ENCODE results near the gene ARSB. TPM values are rescaled to one million over a fixed set of nuclear protein-coding genes. Genes with fewer than 3 reads are reported as not detected.
A peak's percentile ranks its signal among the peaks of the same experiment; 100 is the strongest.

Gene ARSB
- total and polyA plus RNA-seq, 9 of the 15 experiments (the other 6 are each of a cell fraction or from before 2014, with no cell fraction given), result 0.52 to 4.6 (median 2.4) TPM

- H3K79me2 ChIP-seq (ENCODE audit: control insufficient read depth, insufficient read depth, low read length), result no peaks in the 10 kb centered on the region
- no peaks in the 10 kb centered on the region for H3K4me1 ChIP-seq (replicated peaks in 1 of 2; ENCODE audit: control insufficient read depth in 2 of 2, insufficient read depth in 2 of 2, low read length in 2 of 2)
- ATAC-seq (no peak), DNase-seq (ENCODE audit: extremely low read depth in 1 of 4, low spot score in 3 of 4) (no peak), FAIRE-seq (no peak)
- no TSS peak for BruUV-seq (replicated peaks)
- 5% methylated on average over 3 of the region's 3 CpGs for WGBS (ENCODE audit: insufficient coverage, low coverage, missing lambda C conversion rate)
- intact Hi-C loops (cut with micrococcal nuclease) (no loop called here), in situ Hi-C loops (cut with MboI) (no loop called here)
- H3K27me3 ChIP-seq (ENCODE audit: control insufficient read depth in 2 of 2, insufficient read depth in 2 of 2, low read length in 2 of 2), result no peaks in the 10 kb centered on the region
- H3K9me1 ChIP-seq (ENCODE audit: control insufficient read depth, insufficient read depth, low read length), result no peaks in the 10 kb centered on the region
- H3K36me3 ChIP-seq (ENCODE audit: control insufficient read depth, insufficient read depth, low read length), result no peaks in the 10 kb centered on the region
- no peak overlapping the region for H3K4me2 ChIP-seq (ENCODE audit: insufficient read depth, low read length)
- H3K9me3 ChIP-seq (replicated peaks; ENCODE audit: control insufficient read depth, insufficient read depth, low read depth, low read length), result no peaks in the 10 kb centered on the region
- CTCF ChIA-PET (ENCODE audit: low intra/inter-chr PET ratio), result no interaction called here
- no peak for TF ChIP-seq SUPT5H (IDR thresholded peaks at IDR 0.05)
- no peak for TF ChIP-seq NFYB (IDR thresholded peaks at IDR 0.05; ENCODE audit: extremely low read depth, insufficient read length)
- TF ChIP-seq MCM2 (IDR thresholded peaks at IDR 0.05; ENCODE audit: low read depth), result no peak
- TF ChIP-seq EP400 (IDR thresholded peaks at IDR 0.05), result no peak
- no peak overlapping the region for H3K27ac ChIP-seq (ENCODE audit: extremely low read depth, low read depth, low read length)
- H2AFZ ChIP-seq (ENCODE audit: low read depth, low read length), result no peak overlapping the region
- H3K4me3 ChIP-seq, result no peak overlapping the region
- POLR2A ChIA-PET, result interaction anchor here (0.7 kb wide), 1 partner anchor 31 kb away, joined by 4 read pairs; no protein-coding TSS in a partner anchor
- no peak overlapping the region for H3K9ac ChIP-seq (ENCODE audit: insufficient read depth in 1 of 2, low read depth in 2 of 2, low read length in 2 of 2)
- no peaks in the 10 kb centered on the region for H4K20me1 ChIP-seq (replicated peaks; ENCODE audit: control insufficient read depth, insufficient read depth, low read length)
Observed at GRCh38 chr5:78819166-78819565, 165.9 kb downstream of the ARSB start.

GRCh38 chr5:78816143-78816765 is 168.9 kb downstream of the ARSB start:
- Histone ChIP-seq H3K9ac (ENCODE audit: insufficient read depth in 1 of 2, low read depth in 2 of 2, low read length in 2 of 2) (no peak overlapping the region), H2AFZ (ENCODE audit: low read depth, low read length) (no peak overlapping the region), H3K9me3 (replicated peaks; ENCODE audit: control insufficient read depth, insufficient read depth, low read depth, low read length) (no peaks in the 10 kb centered on the region), H4K20me1 (replicated peaks; ENCODE audit: control insufficient read depth, insufficient read depth, low read length) (no peaks in the 10 kb centered on the region), H3K79me2 (ENCODE audit: control insufficient read depth, insufficient read depth, low read length) (no peaks in the 10 kb centered on the region), H3K27ac (ENCODE audit: extremely low read depth, low read depth, low read length) (no peak overlapping the region), H3K9me1 (ENCODE audit: control insufficient read depth, insufficient read depth, low read length) (no peaks in the 10 kb centered on the region), H3K36me3 (ENCODE audit: control insufficient read depth, insufficient read depth, low read length) (no peaks in the 10 kb centered on the region), H3K4me2 (ENCODE audit: insufficient read depth, low read length) (no peak overlapping the region), H3K4me1 (replicated peaks in 1 of 2; ENCODE audit: control insufficient read depth in 2 of 2, insufficient read depth in 2 of 2, low read length in 2 of 2) (no peaks in the 10 kb centered on the region), H3K27me3 (ENCODE audit: control insufficient read depth in 2 of 2, insufficient read depth in 2 of 2, low read length in 2 of 2) (no peaks in the 10 kb centered on the region; a peak in 2 of 5 replicates), H3K4me3 (no peak overlapping the region)
- ChIA-PET POLR2A (interaction anchor here (0.6 kb wide), 1 partner anchor 75 kb away, joined by 3 read pairs; no protein-coding TSS in a partner anchor), CTCF (ENCODE audit: low intra/inter-chr PET ratio) (no interaction called here)
- DNase-seq (ENCODE audit: extremely low read depth in 1 of 4, low spot score in 3 of 4) (no peak), FAIRE-seq (no peak), ATAC-seq (no peak)
- intact Hi-C loops (cut with micrococcal nuclease) (no loop called here), in situ Hi-C loops (cut with MboI) (no loop called here)
- 17% methylated on average over 3 of the region's 3 CpGs for WGBS (ENCODE audit: insufficient coverage, low coverage, missing lambda C conversion rate)
- no TSS peak for BruUV-seq (replicated peaks)
- TF ChIP-seq ZNF445 (CRISPR knock-in tag; IDR thresholded peaks at IDR 0.05; ENCODE audit: low read depth), result no peak
- TF ChIP-seq MAFF (IDR thresholded peaks at IDR 0.05; ENCODE audit: low read length), result 0 out of 2 replicates have a peak, but pooled peaks have one; percentile 25
- TF ChIP-seq ELF4 (CRISPR knock-in tag; IDR thresholded peaks at IDR 0.05), result no peak
- peak; percentile 35 for TF ChIP-seq MAFG (tag; conservative IDR thresholded peaks at IDR 0.05)
- peak; percentile 58 for TF ChIP-seq ZNF316 (IDR thresholded peaks at IDR 0.05)
- TF ChIP-seq HSF4 (CRISPR knock-in tag; IDR thresholded peaks at IDR 0.05; ENCODE audit: borderline replicate concordance), result no peak
- TF ChIP-seq HMGN3 (IDR thresholded peaks at IDR 0.05; ENCODE audit: borderline replicate concordance, extremely low read depth, insufficient read length, low read depth, low read length), result no peak
- peak; percentile 46; the same call in 1 of the 2 replicates for TF ChIP-seq C11orf30 (IDR thresholded peaks at IDR 0.05; ENCODE audit: low read depth)
- TF ChIP-seq PCBP2 (IDR thresholded peaks at IDR 0.05; ENCODE audit: low read depth, low read length, poor library complexity, severe bottlenecking), result no peak

Data from K562 (cell line).